ENCODE measurements around the gene GOLGA6L24.
"Not testable (repeated sequence)": the region's sequence is repeated elsewhere in the genome, so short reads cannot be mapped to it uniquely, and the experiment has no call there.

Gene GOLGA6L24

GRCh38 chr15:28357984-28358383 is at the start of gene GOLGA6L24:
Gene GOLGA6L24 (minus strand): TSS chr15:28358084. CDS start chr15:28358023, 61 bp downstream.
- H3K4me1 ChIP-seq; H3K9me3 ChIP-seq (replicated peaks in 1 of 11); H3K4me3 ChIP-seq; H3K27ac ChIP-seq; H3K27me3 ChIP-seq; H3K9ac ChIP-seq; H3K36me3 ChIP-seq; H3K4me2 ChIP-seq; H4K20me1 ChIP-seq: not testable (repeated sequence)

GRCh38 chr15:28402774-28403435 is 45.0 kb upstream of the GOLGA6L24 start:
- not testable (repeated sequence) for H3K4me2 ChIP-seq; H3K9me3 ChIP-seq (replicated peaks in 1 of 11)

GRCh38 chr15:28396022-28396421 is 38.1 kb upstream of the GOLGA6L24 start:
- H4K20me1 ChIP-seq; H3K4me2 ChIP-seq; H3K4me1 ChIP-seq; H3K36me3 ChIP-seq; H3K27me3 ChIP-seq; H3K9ac ChIP-seq; H3K27ac ChIP-seq; H3K4me3 ChIP-seq; H3K9me3 ChIP-seq (replicated peaks in 1 of 11): not testable (repeated sequence)

More at GRCh38 chr15:28402774-28403435, 45.0 kb upstream of the GOLGA6L24 start:
- H3K4me3 ChIP-seq, H4K20me1 ChIP-seq, H3K27ac ChIP-seq, H3K27me3 ChIP-seq, H3K9ac ChIP-seq, H3K4me1 ChIP-seq, H3K36me3 ChIP-seq: not testable (repeated sequence)

GRCh38 chr15:28380053-28380452 is 22.2 kb upstream of the GOLGA6L24 start:
- H3K27ac ChIP-seq; H3K4me3 ChIP-seq; H3K36me3 ChIP-seq; H4K20me1 ChIP-seq; H3K9ac ChIP-seq; H3K4me1 ChIP-seq; H3K27me3 ChIP-seq; H3K4me2 ChIP-seq; H3K9me3 ChIP-seq (replicated peaks in 1 of 11): not testable (repeated sequence)

- H4K20me1 ChIP-seq; H3K27ac ChIP-seq; H3K9ac ChIP-seq; H3K36me3 ChIP-seq; H3K4me2 ChIP-seq; H3K4me1 ChIP-seq; H3K27me3 ChIP-seq; H3K4me3 ChIP-seq; H3K9me3 ChIP-seq (replicated peaks in 1 of 11): not testable (repeated sequence)
Observed at GRCh38 chr15:28378364-28378763, 20.5 kb upstream of the GOLGA6L24 start, which contains the start of gene GOLGA8F. Gene GOLGA8F (plus strand): TSS chr15:28378664. CDS start chr15:28378762, 98 bp downstream.

- H3K4me2 ChIP-seq; H3K36me3 ChIP-seq; H3K27me3 ChIP-seq; H3K9me3 ChIP-seq (replicated peaks in 1 of 11); H3K9ac ChIP-seq; H3K27ac ChIP-seq; H3K4me1 ChIP-seq; H3K4me3 ChIP-seq; H4K20me1 ChIP-seq: not testable (repeated sequence)
Observed at GRCh38 chr15:28365502-28365901, 7.6 kb upstream of the GOLGA6L24 start.

- Histone ChIP-seq H3K36me3 (peaks cover 2 to 14% (median 12%) of the 10 kb centered on the region in 11 experiments; a peak in 20 of 22 replicates), H3K4me2 (peak within 1 kb of the TSS in 7 of 11 experiments; percentile 26 to 53 (median 43); a peak in 7 of 22 replicates), H3K27ac (peak within 1 kb of the TSS in 5 of 11 experiments; percentile 28 to 62 (median 38); a peak in 8 of 22 replicates), H3K9ac (peak within 1 kb of the TSS in 9 of 11 experiments; percentile 53 to 68 (median 63); a peak in 14 of 22 replicates), H3K4me3 (peak within 1 kb of the TSS; percentile 43 to 66 (median 56))
- H4K20me1 ChIP-seq; H3K4me1 ChIP-seq; H3K27me3 ChIP-seq; H3K9me3 ChIP-seq (replicated peaks in 1 of 11): not testable (repeated sequence)
Observed at GRCh38 chr15:28322129-28322588, 35.7 kb downstream of the GOLGA6L24 start, which contains the start of gene HERC2. Gene HERC2 (minus strand): TSS chr15:28322179. CDS start chr15:28321433, 746 bp downstream.

- peak overlapping the region in 7 of 11 experiments; percentile 26 to 53 (median 43); a peak in 7 of 22 replicates for H3K4me2 ChIP-seq
- H3K4me1 ChIP-seq; H3K27me3 ChIP-seq; H4K20me1 ChIP-seq; H3K9me3 ChIP-seq (replicated peaks in 1 of 11): not testable (repeated sequence)
- H3K9ac ChIP-seq = peak overlapping the region in 9 of 11 experiments; percentile 53 to 68 (median 63); a peak in 14 of 22 replicates
- H3K36me3 ChIP-seq = peaks cover 6 to 20% (median 18%) of the 10 kb centered on the region in 11 experiments; a peak in 20 of 22 replicates
- H3K27ac ChIP-seq = peak overlapping the region in 5 of 11 experiments; percentile 28 to 62 (median 38); a peak in 8 of 22 replicates
- H3K4me3 ChIP-seq = peak overlapping the region; percentile 43 to 66 (median 56)
Observed at GRCh38 chr15:28321358-28322078, 36.4 kb downstream of the GOLGA6L24 start.

- H3K36me3 ChIP-seq = peaks cover 13 to 38% (median 31%) of the 10 kb centered on the region in 11 experiments
- not testable (repeated sequence) for H3K4me1 ChIP-seq; H4K20me1 ChIP-seq; H3K27ac ChIP-seq; H3K4me2 ChIP-seq; H3K9ac ChIP-seq; H3K27me3 ChIP-seq; H3K4me3 ChIP-seq; H3K9me3 ChIP-seq (replicated peaks in 1 of 11)
Observed at GRCh38 chr15:28319725-28320124, 38.2 kb downstream of the GOLGA6L24 start.

GRCh38 chr15:28318828-28319227 is 39.1 kb downstream of the GOLGA6L24 start:
- not testable (repeated sequence) for H3K4me3 ChIP-seq; H3K4me2 ChIP-seq; H3K27ac ChIP-seq; H4K20me1 ChIP-seq; H3K9ac ChIP-seq; H3K27me3 ChIP-seq; H3K9me3 ChIP-seq (replicated peaks in 1 of 11); H3K4me1 ChIP-seq
- H3K36me3 ChIP-seq = peaks cover 19 to 47% (median 38%) of the 10 kb centered on the region in 11 experiments

GRCh38 chr15:28318122-28318521 is 39.8 kb downstream of the GOLGA6L24 start:
- not testable (repeated sequence) for H3K4me1 ChIP-seq; H3K9ac ChIP-seq; H3K27ac ChIP-seq; H3K9me3 ChIP-seq (replicated peaks in 1 of 11); H4K20me1 ChIP-seq; H3K4me3 ChIP-seq; H3K4me2 ChIP-seq; H3K27me3 ChIP-seq
- H3K36me3 ChIP-seq = peaks cover 23 to 51% (median 42%) of the 10 kb centered on the region in 11 experiments

GRCh38 chr15:28316958-28317357 is 40.9 kb downstream of the GOLGA6L24 start:
- not testable (repeated sequence) for H3K4me2 ChIP-seq; H3K27me3 ChIP-seq; H4K20me1 ChIP-seq; H3K9ac ChIP-seq; H3K27ac ChIP-seq; H3K4me3 ChIP-seq; H3K4me1 ChIP-seq; H3K9me3 ChIP-seq (replicated peaks in 1 of 11)
- H3K36me3 ChIP-seq = peaks cover 23 to 51% (median 42%) of the 10 kb centered on the region in 11 experiments

- H3K27me3 ChIP-seq, H3K4me3 ChIP-seq, H4K20me1 ChIP-seq, H3K4me2 ChIP-seq, H3K27ac ChIP-seq, H3K4me1 ChIP-seq, H3K9ac ChIP-seq: not testable (repeated sequence)
- peaks cover 24 to 54% (median 47%) of the 10 kb centered on the region in 11 experiments for H3K9me3 ChIP-seq (replicated peaks in 1 of 11)
- peaks cover 22 to 59% (median 51%) of the 10 kb centered on the region in 11 experiments for H3K36me3 ChIP-seq
Observed at GRCh38 chr15:28310454-28310853, 47.4 kb downstream of the GOLGA6L24 start.
